GM19438 (cell line): Measurements from ENCODE around the gene GRM5.

Experiments
- ATAC-seq: cut with Tn5 transposase; IDR thresholded peaks from one replicate; pipeline ENCODE4 v1.9.1; 2021; ENCODE audit warnings: low read depth; ENCODE audit not compliant: unreplicated experiment

The GRM5 gene

GRCh38 chr11:88626216-88626615 is 439.6 kb downstream of the GRM5 start:
- ATAC-seq = no peak

GRCh38 chr11:88623531-88623930 is 442.3 kb downstream of the GRM5 start:
- no peak for ATAC-seq

- no peak for ATAC-seq
Measured at GRCh38 chr11:88620568-88621130, 445.1 kb downstream of the GRM5 start.

- no peak for ATAC-seq
Measured at GRCh38 chr11:88619656-88620385, 446.0 kb downstream of the GRM5 start.

- no peak for ATAC-seq
Measured at GRCh38 chr11:88619071-88619425, 446.7 kb downstream of the GRM5 start.

- no peak for ATAC-seq
Measured at GRCh38 chr11:88618327-88619070, 447.3 kb downstream of the GRM5 start.

- ATAC-seq = no peak
Measured at GRCh38 chr11:88617226-88617625, 448.6 kb downstream of the GRM5 start.

- no peak for ATAC-seq
Measured at GRCh38 chr11:88604260-88604659, 461.5 kb downstream of the GRM5 start.

GRCh38 chr11:88603091-88603867 is 462.5 kb downstream of the GRM5 start:
- no peak for ATAC-seq

- no peak for ATAC-seq
Measured at GRCh38 chr11:88597387-88597786, 468.4 kb downstream of the GRM5 start.

GRCh38 chr11:88596786-88597185 is 469.0 kb downstream of the GRM5 start:
- ATAC-seq = no peak

- ATAC-seq = no peak
Measured at GRCh38 chr11:88594274-88594950, 471.4 kb downstream of the GRM5 start.

GRCh38 chr11:88590361-88590760 is 475.4 kb downstream of the GRM5 start:
- no peak for ATAC-seq

- ATAC-seq = no peak
Measured at GRCh38 chr11:88583251-88583650, 482.5 kb downstream of the GRM5 start.

- no peak for ATAC-seq
Measured at GRCh38 chr11:88579466-88579865, 486.3 kb downstream of the GRM5 start.

GRCh38 chr11:88576741-88577140 is 489.0 kb downstream of the GRM5 start:
- no peak for ATAC-seq

GRCh38 chr11:88575916-88576315 is 489.9 kb downstream of the GRM5 start:
- no peak for ATAC-seq

- ATAC-seq = no peak
Measured at GRCh38 chr11:88569342-88569741, 496.4 kb downstream of the GRM5 start.

- ATAC-seq = no peak
Measured at GRCh38 chr11:88555829-88556202, 510.0 kb downstream of the GRM5 start.

GRCh38 chr11:88555018-88555828 is 510.6 kb downstream of the GRM5 start:
- ATAC-seq = no peak
